GM12892 (cell line): ENCODE measurements around the gene TMEM131.
"Not testable (repeated sequence)": the region's sequence is repeated elsewhere in the genome, so short reads cannot be mapped to it uniquely, and the experiment has no call there.

ENCODE experiments used
- POLR2A ChIP-seq: IDR thresholded peaks from 2 replicates; pipeline ENCODE4 v1.6.1; 2011; ENCODE audit warnings: low read depth, low read length, control low read depth
- POLR2AphosphoS5 ChIP-seq: IDR thresholded peaks from 2 replicates; pipeline ENCODE4 v1.6.1; 2011; ENCODE audit warnings: low read depth, low read length, control low read depth
- TAF1 ChIP-seq: IDR thresholded peaks from 2 replicates; pipeline ENCODE4 v1.6.1; 2011; ENCODE audit warnings: low read depth, mild to moderate bottlenecking, control low read depth, low read length, borderline replicate concordance

GRCh38 chr2:97893042-97893441, 102.7 kb downstream of the TMEM131 start:
- TF ChIP-seq POLR2A, POLR2AphosphoS5, TAF1: not testable (repeated sequence)
